GM12865 (cell line): ENCODE measurements around the gene GTF2A1L.

ENCODE experiments used
- DNase-seq: peaks from one replicate; pipeline ENCODE4 v3.0.0; 2010; ENCODE audit warnings: low read depth
- H3K4me3 ChIP-seq: 2 replicates; pipeline ENCODE4 v1.5.1; 2011; ENCODE audit warnings: mild to moderate bottlenecking, low read depth, low read length, control low read depth
- CTCF ChIP-seq: IDR thresholded peaks from 2 replicates; pipeline ENCODE4 v1.5.1; 2011; ENCODE audit warnings: low read length, control low read depth, low read depth, inconsistent platforms; ENCODE audit not compliant: insufficient read depth; ENCODE audit errors: missing control alignments

GTF2A1L gene

DNA sequence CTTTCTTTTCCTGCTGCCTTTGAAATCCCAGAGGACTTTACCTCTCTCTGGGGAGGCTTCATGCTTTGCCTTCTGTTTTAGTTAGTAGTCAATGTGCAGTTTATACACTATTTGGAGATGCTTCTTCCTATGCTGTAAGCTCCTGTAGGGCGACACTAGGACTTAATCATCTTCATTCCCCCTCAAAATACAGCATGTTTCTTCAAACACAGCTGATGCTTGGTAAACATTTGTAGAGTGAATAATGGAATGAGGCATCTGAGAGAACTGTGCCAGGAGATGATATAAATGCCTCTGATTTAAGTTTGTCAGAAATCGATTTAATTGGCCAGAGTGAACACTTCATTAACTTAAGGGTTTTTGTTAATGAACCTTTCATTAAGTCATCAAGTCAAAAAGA, 94.5 kb downstream of the GTF2A1L start:
- no peak for TF ChIP-seq CTCF
- no peak overlapping the region for H3K4me3 ChIP-seq
- no peak for DNase-seq

DNA sequence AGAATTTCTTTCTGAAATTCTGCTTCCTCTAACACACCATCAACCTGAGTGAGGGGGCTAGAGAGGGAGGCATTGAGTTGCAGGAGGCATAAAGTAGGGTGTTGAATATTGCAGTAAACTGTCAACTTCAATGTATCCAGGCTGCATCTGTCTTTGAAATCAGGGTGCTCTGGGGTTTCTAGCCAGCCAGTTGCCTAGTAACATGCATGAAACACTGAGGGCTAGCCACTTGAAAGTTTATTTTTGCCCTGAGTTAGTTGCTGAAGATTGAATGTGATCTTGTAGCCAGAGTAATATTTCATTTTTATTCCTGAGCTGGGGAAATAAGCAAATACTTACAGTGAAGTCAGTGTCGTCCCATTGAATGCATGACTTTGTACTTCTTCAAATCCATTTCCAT, 96.0 kb downstream of the GTF2A1L start:
- TF ChIP-seq CTCF, result no peak

GRCh38 chr2:48714245-48714644, 96.6 kb downstream of the GTF2A1L start:
- no peak for DNase-seq
- H3K4me3 ChIP-seq, result no peak overlapping the region
- no peak for TF ChIP-seq CTCF

More for the DNA sequence above, 96.0 kb downstream of the GTF2A1L start:
- DNase-seq, result no peak
- H3K4me3 ChIP-seq, result no peak overlapping the region

- DNase-seq, result no peak
- no peak overlapping the region for H3K4me3 ChIP-seq
- no peak for TF ChIP-seq CTCF
Measured at GRCh38 chr2:48715042-48715899, 97.6 kb downstream of the GTF2A1L start.

GRCh38 chr2:48715956-48716355, 98.3 kb downstream of the GTF2A1L start:
- DNase-seq, result no peak
- TF ChIP-seq CTCF, result no peak
- H3K4me3 ChIP-seq, result no peak overlapping the region

DNA sequence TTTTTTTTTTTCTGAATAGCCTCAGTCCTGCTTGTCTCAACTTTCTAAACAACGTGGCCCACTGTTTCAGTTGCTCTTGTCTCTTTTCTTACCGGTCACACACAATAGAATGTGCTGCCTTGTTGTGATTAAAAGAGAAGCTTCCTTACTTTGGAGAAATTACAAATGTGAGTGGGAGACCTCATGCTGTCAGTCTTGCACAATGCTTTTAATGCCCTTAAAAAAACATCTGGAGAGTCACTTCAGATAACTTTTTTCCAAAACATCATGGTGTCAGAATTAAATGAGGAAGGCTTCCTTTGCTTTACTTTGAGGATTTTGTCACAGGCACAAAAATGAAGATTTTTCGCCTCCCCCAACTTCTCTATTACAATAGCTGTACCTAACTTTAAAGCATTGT, 100.2 kb downstream of the GTF2A1L start:
- no peak overlapping the region for H3K4me3 ChIP-seq
- no peak for TF ChIP-seq CTCF
- DNase-seq, result no peak

GRCh38 chr2:48719480-48720177, 102.0 kb downstream of the GTF2A1L start:
- DNase-seq, result no peak
- H3K4me3 ChIP-seq, result no peak overlapping the region
- no peak for TF ChIP-seq CTCF
